GM13977 (cell line): ENCODE data around the gene BRIP1.

Source experiments
- DNase-seq: peaks from one replicate; pipeline ENCODE4 v3.0.0; 2012; ENCODE audit warnings: low spot score
- in situ Hi-C: fragments of 300-500 bp; cut with MboI; formaldehyde crosslinking; loops from one replicate; pipeline ENCODE4 v1.12.0; 2022; ENCODE audit warnings: low sequenced_read_pairs, low pct_unique_long_range_greater_than_20kb, mixed read lengths, inconsistent platforms; ENCODE audit not compliant: unreplicated experiment
- TF ChIP-seq, protein P1 (sequence below): IDR thresholded peaks from 2 replicates; pipeline ENCODE4 v1.5.1; 2012; ENCODE audit warnings: mild to moderate bottlenecking, control low read depth; ENCODE audit not compliant: insufficient read depth; ENCODE audit errors: extremely low read depth, missing control alignments

BRIP1 gene

GRCh38 chr17:61716225-61716829 is 147.0 kb downstream of the BRIP1 start:
- in situ Hi-C loops = no loop called here
- TF ChIP-seq, protein P1, sequence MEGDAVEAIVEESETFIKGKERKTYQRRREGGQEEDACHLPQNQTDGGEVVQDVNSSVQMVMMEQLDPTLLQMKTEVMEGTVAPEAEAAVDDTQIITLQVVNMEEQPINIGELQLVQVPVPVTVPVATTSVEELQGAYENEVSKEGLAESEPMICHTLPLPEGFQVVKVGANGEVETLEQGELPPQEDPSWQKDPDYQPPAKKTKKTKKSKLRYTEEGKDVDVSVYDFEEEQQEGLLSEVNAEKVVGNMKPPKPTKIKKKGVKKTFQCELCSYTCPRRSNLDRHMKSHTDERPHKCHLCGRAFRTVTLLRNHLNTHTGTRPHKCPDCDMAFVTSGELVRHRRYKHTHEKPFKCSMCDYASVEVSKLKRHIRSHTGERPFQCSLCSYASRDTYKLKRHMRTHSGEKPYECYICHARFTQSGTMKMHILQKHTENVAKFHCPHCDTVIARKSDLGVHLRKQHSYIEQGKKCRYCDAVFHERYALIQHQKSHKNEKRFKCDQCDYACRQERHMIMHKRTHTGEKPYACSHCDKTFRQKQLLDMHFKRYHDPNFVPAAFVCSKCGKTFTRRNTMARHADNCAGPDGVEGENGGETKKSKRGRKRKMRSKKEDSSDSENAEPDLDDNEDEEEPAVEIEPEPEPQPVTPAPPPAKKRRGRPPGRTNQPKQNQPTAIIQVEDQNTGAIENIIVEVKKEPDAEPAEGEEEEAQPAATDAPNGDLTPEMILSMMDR = no peak
- no peak for DNase-seq

GRCh38 chr17:61715348-61715747 is 148.0 kb downstream of the BRIP1 start:
- no peak for DNase-seq
- TF ChIP-seq, protein P1 = no peak
- in situ Hi-C loops = no loop called here

GRCh38 chr17:61714300-61714699 is 149.0 kb downstream of the BRIP1 start:
- in situ Hi-C loops = no loop called here
- no peak for DNase-seq
- TF ChIP-seq, protein P1 = no peak

GRCh38 chr17:61713035-61713434 is 150.3 kb downstream of the BRIP1 start:
- DNase-seq = no peak
- TF ChIP-seq, protein P1 = no peak
- in situ Hi-C loops = no loop called here

GRCh38 chr17:61710546-61710945 is 152.8 kb downstream of the BRIP1 start:
- in situ Hi-C loops = no loop called here
- DNase-seq = no peak
- TF ChIP-seq, protein P1 = no peak

- no peak for DNase-seq
- in situ Hi-C loops = no loop called here
- TF ChIP-seq, protein P1 = no peak
Observed at GRCh38 chr17:61709567-61709966, 153.8 kb downstream of the BRIP1 start.
